T-helper 17 cell (primary cell): ENCODE measurements around the gene GOLM1. TPM values are rescaled to one million over a fixed set of nuclear protein-coding genes. Genes with fewer than 3 reads are reported as not detected.

Experiments used
- ATAC-seq: fragments of 150-1000 bp; cut with Tn5 transposase; 2 replicates; pipeline ENCODE4 v1.10.0; 2021; ENCODE audit warnings: mild to moderate bottlenecking, moderate library complexity
- DNase-seq, 3 donors: peaks; one replicate each; pipeline versions ENCODE4 v3.0.0 to v3.0.0-alpha.2; 2020 to 2021
- H3K9me3 ChIP-seq: one replicate; pipeline ENCODE4 v1.7.0; 2013; ENCODE audit warnings: low read length, mild to moderate bottlenecking; ENCODE audit not compliant: control insufficient read depth, poor library complexity, severe bottlenecking
- H3K27ac Mint-ChIP-seq: one replicate; pipeline ENCODE4 v1.8.0; 2022; ENCODE audit warnings: mild to moderate bottlenecking, moderate library complexity, mixed read lengths
- H3K27me3 Mint-ChIP-seq: one replicate; pipeline ENCODE4 v1.8.0; 2022; ENCODE audit warnings: mixed read lengths
- H3K36me3 Mint-ChIP-seq: one replicate; pipeline ENCODE4 v1.8.0; 2022; ENCODE audit warnings: low read depth, mixed read lengths
- H3K4me1 Mint-ChIP-seq: one replicate; pipeline ENCODE4 v1.8.0; 2022; ENCODE audit warnings: mild to moderate bottlenecking, mixed read lengths
- H3K4me3 Mint-ChIP-seq: one replicate; pipeline ENCODE4 v1.8.0; 2022; ENCODE audit warnings: mild to moderate bottlenecking, moderate library complexity, mixed read lengths
- total RNA-seq, 4 donors: library from RNA in 2 of 4; stranded (reverse) in 2 of 4; gene quantifications; one replicate each; pipeline ENCODE4 v1.2.3 and lab custom pipeline; 2022 to 2026

Gene GOLM1
- total RNA-seq, 2 donors from 2014 or later = 0.47 TPM; not detected in 1

- no peak for ATAC-seq
- DNase-seq = no peak
- H3K27me3 Mint-ChIP-seq = no peaks in the 10 kb centered on the region
- H3K27ac Mint-ChIP-seq = no peak overlapping the region
- no peak overlapping the region for H3K4me3 Mint-ChIP-seq
- H3K4me1 Mint-ChIP-seq = peaks cover 7% of the 10 kb centered on the region
- H3K9me3 ChIP-seq = no peaks in the 10 kb centered on the region
- H3K36me3 Mint-ChIP-seq = peaks cover 8% of the 10 kb centered on the region
These were observed 120.9 kb downstream of the GOLM1 start for GRCh38 chr9:85978496-85978895.

Other genes starting within 250 kb of the GOLM1 start
- gene NAA35, start 158.4 kb downstream of the GOLM1 start, total RNA-seq = 10 to 100 TPM; 18.8 to 22.3 TPM
- gene C9orf153, start 160.1 kb upstream of the GOLM1 start, total RNA-seq = under 1 TPM; 0.21 to 0.92 TPM
- gene ISCA1, start 183.0 kb upstream of the GOLM1 start, total RNA-seq = 10 to 100 TPM; 66.9 to 87.2 TPM